ENCODE data around the gene TAF11L5.
"Not testable (repeated sequence)": the region's sequence is repeated elsewhere in the genome, so short reads cannot be mapped to it uniquely, and the experiment has no call there.

TAF11L5 gene

GRCh38 chr5:17519508-17519907, 5.5 kb upstream of the TAF11L5 start:
- not testable (repeated sequence) for H3K4me1 ChIP-seq (ENCODE audit: low read length); H3K4me3 ChIP-seq (ENCODE audit: low read length); DNase-seq; H4K20me1 ChIP-seq (ENCODE audit: insufficient read depth, low read length); H3K27ac ChIP-seq (ENCODE audit: low read length); H3K27me3 ChIP-seq (replicated peaks; ENCODE audit: insufficient read depth, low read length); H3F3A ChIP-seq (ENCODE audit: insufficient read depth, low read length); H3K9ac ChIP-seq (ENCODE audit: low read length); H2AFZ ChIP-seq (ENCODE audit: low read length); H3K9me3 ChIP-seq (replicated peaks; ENCODE audit: insufficient read depth, low read length); H3K4me2 ChIP-seq (ENCODE audit: low read depth, low read length); H3K9me2 ChIP-seq (replicated peaks; ENCODE audit: insufficient read depth, low read length); H3K36me3 ChIP-seq (replicated peaks; ENCODE audit: insufficient read depth, low read length); H3K79me2 ChIP-seq (ENCODE audit: low read length)

- H3K9me2 ChIP-seq (replicated peaks; ENCODE audit: insufficient read depth, low read length): not testable (repeated sequence)
These were observed 3.5 kb upstream of the TAF11L5 start, which contains the start of gene TAF11L4 for GRCh38 chr5:17521501-17521900. TSS of gene TAF11L4 (plus strand) at chr5:17521801.

GRCh38 chr5:17526504-17526903, 1.5 kb downstream of the TAF11L5 start:
- not testable (repeated sequence) for DNase-seq; H3F3A ChIP-seq (ENCODE audit: insufficient read depth, low read length); H3K9me3 ChIP-seq (replicated peaks; ENCODE audit: insufficient read depth, low read length); H3K27ac ChIP-seq (ENCODE audit: low read length); H3K4me2 ChIP-seq (ENCODE audit: low read depth, low read length); H3K4me3 ChIP-seq (ENCODE audit: low read length); H4K20me1 ChIP-seq (ENCODE audit: insufficient read depth, low read length); H3K9me2 ChIP-seq (replicated peaks; ENCODE audit: insufficient read depth, low read length); H3K79me2 ChIP-seq (ENCODE audit: low read length); H3K4me1 ChIP-seq (ENCODE audit: low read length); H3K9ac ChIP-seq (ENCODE audit: low read length); H3K36me3 ChIP-seq (replicated peaks; ENCODE audit: insufficient read depth, low read length); H3K27me3 ChIP-seq (replicated peaks; ENCODE audit: insufficient read depth, low read length); H2AFZ ChIP-seq (ENCODE audit: low read length)

More at GRCh38 chr5:17521501-17521900, 3.5 kb upstream of the TAF11L5 start, which contains the start of gene TAF11L4:
- not testable (repeated sequence) for H3K9ac ChIP-seq (ENCODE audit: low read length); H3K79me2 ChIP-seq (ENCODE audit: low read length); H3K4me1 ChIP-seq (ENCODE audit: low read length); H3K4me2 ChIP-seq (ENCODE audit: low read depth, low read length); H3K36me3 ChIP-seq (replicated peaks; ENCODE audit: insufficient read depth, low read length); H3K4me3 ChIP-seq (ENCODE audit: low read length); H3K27me3 ChIP-seq (replicated peaks; ENCODE audit: insufficient read depth, low read length); H3K9me3 ChIP-seq (replicated peaks; ENCODE audit: insufficient read depth, low read length); H3K27ac ChIP-seq (ENCODE audit: low read length); H2AFZ ChIP-seq (ENCODE audit: low read length); H4K20me1 ChIP-seq (ENCODE audit: insufficient read depth, low read length); H3F3A ChIP-seq (ENCODE audit: insufficient read depth, low read length); DNase-seq

GRCh38 chr5:17528369-17528768, 3.3 kb downstream of the TAF11L5 start, which contains the start of gene TAF11L6:
TSS of gene TAF11L6 (plus strand) at chr5:17528669.
- H3K9ac ChIP-seq (ENCODE audit: low read length); H4K20me1 ChIP-seq (ENCODE audit: insufficient read depth, low read length); H3K4me2 ChIP-seq (ENCODE audit: low read depth, low read length); H3K4me1 ChIP-seq (ENCODE audit: low read length); H3K9me2 ChIP-seq (replicated peaks; ENCODE audit: insufficient read depth, low read length); H3K27ac ChIP-seq (ENCODE audit: low read length); H3K36me3 ChIP-seq (replicated peaks; ENCODE audit: insufficient read depth, low read length); H3K27me3 ChIP-seq (replicated peaks; ENCODE audit: insufficient read depth, low read length); DNase-seq; H3K79me2 ChIP-seq (ENCODE audit: low read length); H2AFZ ChIP-seq (ENCODE audit: low read length); H3K4me3 ChIP-seq (ENCODE audit: low read length); H3K9me3 ChIP-seq (replicated peaks; ENCODE audit: insufficient read depth, low read length); H3F3A ChIP-seq (ENCODE audit: insufficient read depth, low read length): not testable (repeated sequence)

Data from MM.1S (cell line).